ENCODE data around the gene SLC19A1.
"Not testable (repeated sequence)": the region's sequence is repeated elsewhere in the genome, so short reads cannot be mapped to it uniquely, and the experiment has no call there.

Gene SLC19A1

DNA sequence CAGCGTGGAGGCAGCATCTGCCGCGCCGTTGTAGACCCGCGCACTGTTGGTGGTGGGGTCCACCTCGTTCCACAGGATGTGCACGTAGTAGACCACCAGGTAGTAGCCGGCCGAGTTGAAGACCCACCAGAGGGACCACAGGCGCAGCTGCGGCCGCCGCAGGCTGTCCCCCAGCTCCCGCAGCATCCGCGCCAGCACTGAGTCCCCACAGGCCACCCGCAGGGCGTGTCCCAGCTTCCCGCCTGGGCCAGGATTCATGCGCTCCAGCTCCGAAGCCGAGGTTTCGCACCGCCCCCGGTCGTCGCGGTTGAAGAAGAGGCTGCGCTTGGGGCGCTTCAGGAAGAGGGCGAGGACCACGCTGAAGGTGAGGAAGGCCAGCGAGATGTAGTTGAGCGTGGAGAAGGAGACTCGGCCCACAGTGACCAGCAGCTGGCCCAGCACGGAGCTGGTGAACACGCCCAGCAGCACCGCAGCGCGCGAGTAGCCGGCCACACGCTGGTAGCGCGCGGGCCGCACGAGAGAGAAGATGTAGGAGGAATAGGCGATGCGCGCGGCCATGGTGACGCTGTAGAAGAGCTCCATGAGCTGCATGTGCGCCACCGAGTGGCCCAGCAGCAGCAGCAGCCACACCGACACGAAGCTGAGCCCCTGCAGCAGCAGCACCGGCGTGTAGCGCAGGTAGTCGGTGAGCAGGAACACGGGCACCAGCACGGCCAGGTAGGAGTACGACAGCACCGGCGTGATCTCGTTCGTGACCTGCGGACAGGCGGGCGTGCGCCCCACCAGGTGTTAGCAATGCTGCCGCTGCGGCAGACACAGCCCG is 10.6 kb downstream of the SLC19A1 start:
- DNase-seq: no peak

DNA sequence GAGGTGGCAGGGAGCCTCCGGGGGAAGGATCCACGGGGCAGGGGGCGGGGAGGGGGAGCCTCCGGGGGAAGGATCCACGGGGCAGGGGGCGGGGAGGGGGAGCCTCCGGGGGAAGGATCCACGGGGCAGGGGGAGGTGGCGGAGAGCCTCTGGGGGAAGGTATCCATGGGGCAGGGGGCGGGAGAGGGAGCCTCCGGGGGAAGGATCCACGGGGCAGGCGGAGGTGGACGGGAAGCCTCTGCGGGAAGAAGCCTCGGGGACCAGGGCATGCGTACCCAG is 11.2 kb downstream of the SLC19A1 start:
- not testable (repeated sequence) for DNase-seq

DNA sequence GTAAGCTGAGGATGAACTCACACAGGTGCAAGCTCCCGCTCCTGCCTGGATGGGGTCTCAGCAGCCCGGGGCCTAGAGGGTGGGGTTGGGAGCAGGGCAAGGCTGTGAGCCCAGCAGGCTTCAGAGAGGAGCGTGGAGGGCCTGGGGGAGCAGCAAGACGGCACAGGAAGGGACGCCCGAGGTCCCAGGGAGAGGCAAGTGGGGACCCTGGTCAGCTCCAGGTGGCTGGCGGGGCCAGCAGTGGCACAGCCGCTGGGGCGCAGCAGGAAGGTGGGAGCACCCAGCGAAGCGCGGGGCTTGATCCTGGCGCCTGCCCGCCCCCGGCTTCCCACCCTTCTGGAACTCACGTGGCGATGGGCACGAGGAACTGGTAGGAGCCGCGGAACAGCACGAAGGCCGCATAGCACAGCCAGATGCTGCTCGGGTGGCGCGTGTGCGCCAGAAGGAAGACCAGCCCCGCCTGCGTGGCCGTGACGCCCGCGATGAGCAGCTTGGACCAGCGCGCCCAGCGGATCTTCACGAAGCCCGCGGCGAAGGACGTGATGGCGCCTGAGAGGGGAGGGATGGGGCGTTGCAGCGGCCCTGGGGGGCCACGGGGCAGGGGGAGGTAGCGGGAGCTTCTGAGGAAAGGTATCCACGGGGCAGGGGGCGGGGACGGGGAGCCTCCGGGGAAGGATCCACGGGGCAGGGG is 11.7 kb downstream of the SLC19A1 start:
- DNase-seq: no peak

DNA sequence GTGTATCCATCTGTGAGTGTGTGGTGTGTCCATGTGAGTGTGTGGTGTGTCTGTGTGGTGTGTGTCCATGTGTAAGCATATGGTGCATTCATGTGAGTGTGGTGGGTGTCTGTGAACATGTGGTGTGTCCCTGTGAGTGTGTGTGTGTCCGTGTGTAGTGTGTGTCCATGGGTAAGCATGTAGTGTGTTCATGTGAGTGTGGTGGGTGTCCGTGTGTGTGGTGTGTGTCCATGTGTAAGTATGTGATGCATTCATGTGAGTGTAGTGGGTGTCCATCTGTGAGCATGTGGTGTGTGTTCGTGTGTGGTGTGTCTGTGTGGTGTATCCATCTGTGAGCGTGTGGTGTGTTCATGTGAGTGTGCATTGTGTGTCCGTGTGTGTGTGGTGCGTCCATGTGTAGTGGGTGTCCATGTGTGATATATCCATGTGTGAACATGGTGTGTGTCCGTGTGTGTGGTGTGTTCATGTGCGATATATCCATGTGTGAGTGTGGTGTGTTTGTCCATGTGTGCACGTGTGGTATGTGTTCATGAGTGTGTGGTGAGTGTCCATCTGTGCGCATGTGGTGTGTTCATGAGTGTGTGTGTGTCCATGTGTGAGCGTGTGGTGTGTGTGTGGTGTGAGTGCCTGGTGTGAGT is 12.3 kb downstream of the SLC19A1 start:
- DNase-seq: no peak

DNA sequence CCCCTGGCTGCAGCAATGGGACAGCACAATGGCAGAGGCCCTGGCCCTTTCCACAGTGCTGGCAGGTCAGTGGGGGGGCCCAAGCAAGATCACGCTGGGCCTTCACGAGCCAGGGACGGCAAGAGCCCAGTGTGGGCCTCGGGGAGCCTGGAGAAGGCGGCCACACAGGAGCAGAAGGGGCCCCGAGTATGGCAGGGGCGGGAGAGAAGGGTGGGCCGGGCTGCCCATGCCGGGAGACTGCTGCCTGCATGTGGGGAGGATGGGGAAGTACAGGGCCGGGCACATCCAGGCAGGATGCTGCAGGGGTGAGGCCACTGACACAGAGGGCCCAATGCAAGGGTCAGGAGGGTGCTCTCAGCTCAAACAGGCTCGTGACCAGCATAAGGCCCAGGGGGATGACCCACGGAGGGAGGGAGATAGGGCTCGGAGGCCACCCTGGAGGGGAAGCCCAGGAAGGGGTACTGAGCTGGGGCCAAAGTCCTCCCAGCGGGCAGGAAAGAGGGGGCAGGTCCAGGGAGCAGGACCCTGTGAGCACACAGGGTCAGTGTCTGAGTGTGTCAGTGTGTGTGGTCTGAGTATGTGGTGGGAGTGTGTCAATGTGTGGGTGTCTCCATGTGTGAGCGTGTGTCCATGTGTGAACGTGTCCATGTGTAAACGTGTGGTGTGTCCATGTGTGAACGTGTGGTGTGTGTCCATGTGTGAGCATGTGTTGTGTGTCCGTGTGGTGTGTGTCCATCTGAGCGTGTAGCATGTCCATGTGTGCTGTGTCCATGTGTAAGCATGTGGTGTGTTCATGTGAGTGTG is 13.1 kb downstream of the SLC19A1 start:
- DNase-seq: no peak

DNA sequence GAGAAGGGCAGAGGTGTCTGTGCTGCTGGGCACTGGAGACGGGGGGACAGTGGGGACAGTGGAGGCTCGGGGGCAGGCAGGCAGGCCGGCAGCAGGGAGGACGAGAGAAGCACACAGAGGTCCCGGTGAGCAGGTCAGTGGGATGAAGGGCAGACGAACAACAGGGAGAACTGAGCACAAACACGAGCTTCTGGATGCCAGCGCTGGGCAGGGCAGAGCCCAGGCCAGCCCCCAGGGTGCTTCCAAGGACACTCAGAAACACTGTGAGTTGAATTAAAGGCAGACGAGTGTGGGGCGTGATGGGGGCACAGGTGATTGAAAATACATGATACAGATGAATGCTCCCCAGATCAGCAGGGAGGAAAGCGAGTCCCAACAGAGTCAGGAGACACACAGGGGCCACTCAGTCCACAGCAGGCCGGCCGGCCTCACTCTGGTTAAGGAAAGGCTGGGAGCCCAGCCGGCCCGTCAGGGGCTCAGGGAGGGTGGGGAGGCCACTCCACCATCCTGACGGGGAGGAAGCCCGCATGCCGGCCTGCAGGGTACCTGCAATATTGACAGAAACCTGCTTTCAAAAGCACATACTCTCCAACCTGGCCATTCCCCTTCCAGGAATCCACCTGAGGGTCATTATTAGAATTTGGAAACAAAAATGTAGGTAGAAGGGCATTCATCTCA is 14.1 kb downstream of the SLC19A1 start:
- no peak for DNase-seq

DNA sequence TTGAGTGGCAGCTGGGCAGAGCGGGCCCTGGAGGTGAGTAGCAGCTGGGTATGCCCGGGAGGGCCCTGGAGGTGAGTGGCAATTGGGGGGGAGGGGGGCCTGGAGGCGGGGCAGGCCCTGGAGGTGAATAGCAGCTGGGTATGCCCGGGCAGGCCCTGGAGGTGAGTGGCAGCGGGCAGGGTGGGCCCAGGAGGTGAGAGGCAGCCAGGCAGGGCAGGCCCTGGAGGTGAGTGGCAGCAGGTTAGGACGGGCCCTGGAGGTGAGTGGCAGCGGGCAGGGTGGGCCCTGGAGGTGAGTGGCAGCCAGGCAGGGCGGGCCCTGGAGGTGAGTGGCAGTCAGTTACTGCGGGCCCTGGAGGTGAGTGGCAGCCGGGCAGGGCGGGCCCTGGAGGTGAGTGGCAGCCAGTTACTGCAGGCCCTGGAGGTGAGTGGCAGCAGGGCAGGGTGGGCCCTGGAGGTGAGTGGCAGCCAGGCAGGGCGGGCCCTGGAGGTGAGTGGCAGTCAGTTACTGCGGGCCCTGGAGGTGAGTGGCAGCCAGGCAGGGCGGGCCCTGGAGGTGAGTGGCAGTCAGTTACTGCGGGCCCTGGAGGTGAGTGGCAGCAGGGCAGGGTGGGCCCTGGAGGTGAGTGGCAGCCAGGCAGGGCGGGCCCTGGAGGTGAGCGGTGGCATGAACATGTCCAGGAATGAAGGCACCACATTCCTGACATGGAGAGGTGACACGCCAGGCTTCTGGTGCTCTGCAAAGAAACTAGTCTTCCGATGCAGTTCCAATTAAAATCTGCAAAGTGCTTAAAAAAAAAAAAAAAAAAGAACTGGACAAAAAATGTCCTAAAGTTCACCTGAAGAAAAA is 14.9 kb downstream of the SLC19A1 start:
- DNase-seq: not testable (repeated sequence)

DNA sequence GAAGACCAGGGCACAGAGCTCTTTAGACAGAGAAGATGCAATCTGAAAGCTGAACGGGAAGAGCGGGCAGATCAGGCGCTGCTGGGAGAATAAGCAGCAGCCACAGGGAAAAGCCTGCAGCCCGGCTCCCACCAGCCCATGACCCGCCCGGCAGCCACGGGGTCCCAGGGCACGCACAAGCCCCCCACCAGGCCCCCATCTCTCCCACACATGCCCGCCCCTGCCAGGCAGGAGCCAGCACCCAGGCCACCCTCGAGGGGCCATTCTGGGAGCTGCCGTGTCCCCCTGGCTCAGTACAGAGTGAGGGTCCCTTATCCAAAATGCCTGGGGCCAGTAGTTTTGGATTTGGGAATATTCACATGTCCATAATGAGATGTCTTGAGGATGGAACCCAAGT is 16.3 kb downstream of the SLC19A1 start:
- no peak for DNase-seq

DNA sequence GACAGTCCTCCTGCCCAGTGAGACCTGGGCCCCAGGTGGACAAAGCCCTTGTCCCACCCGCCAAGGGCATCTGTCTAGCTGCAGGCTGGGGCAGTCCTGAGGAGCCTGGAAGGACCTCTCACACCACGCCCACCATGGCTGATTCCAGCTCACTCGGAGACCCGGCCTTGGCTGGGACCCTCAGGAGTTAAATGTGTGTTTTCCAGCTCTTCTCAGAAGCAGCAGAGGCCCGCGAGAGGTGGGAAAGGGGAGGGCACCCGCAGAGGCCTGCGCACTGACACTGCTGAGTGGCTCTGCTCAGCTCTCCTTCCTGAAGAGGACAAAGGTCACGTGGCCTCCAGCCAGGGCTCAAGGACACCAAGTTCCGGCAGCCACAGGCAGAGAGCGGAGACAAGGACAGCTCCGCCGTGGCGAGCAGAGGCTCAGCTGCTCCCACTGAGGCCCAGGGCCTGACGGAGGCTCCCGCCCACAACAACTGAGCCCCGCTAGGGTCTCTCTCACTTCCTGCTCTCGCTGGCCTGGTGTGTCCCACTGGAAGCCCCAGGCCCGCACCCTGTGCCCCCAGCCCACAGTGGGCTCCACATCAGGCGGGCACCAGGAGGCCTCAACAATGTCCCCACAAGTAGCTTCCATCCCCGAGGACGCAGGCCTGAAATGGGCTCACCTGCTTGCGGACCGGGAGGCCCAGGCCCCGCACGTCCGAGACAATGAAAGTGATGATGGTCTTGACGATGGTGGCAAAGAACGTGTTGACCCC is 16.9 kb downstream of the SLC19A1 start:
- DNase-seq: no peak

DNA sequence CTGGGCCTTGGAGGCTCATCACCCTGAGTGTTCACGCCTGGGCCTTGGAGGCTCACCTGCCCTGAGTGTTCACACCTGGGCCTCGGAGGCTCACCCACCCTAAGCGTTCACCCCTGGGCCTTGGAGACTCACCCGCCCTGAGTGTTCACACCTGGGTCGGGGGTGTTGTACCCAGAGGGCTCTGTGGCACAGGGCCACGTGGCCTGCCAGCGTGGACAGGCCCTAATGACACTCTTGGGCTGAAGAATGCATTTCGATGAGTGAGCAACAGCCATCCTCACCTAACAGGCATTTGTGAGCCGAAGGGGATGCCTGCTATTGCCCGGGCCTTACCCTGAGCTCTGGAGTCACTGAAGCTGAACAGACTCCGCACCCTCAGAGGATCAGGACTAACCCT is 17.5 kb downstream of the SLC19A1 start:
- no peak for DNase-seq

DNA sequence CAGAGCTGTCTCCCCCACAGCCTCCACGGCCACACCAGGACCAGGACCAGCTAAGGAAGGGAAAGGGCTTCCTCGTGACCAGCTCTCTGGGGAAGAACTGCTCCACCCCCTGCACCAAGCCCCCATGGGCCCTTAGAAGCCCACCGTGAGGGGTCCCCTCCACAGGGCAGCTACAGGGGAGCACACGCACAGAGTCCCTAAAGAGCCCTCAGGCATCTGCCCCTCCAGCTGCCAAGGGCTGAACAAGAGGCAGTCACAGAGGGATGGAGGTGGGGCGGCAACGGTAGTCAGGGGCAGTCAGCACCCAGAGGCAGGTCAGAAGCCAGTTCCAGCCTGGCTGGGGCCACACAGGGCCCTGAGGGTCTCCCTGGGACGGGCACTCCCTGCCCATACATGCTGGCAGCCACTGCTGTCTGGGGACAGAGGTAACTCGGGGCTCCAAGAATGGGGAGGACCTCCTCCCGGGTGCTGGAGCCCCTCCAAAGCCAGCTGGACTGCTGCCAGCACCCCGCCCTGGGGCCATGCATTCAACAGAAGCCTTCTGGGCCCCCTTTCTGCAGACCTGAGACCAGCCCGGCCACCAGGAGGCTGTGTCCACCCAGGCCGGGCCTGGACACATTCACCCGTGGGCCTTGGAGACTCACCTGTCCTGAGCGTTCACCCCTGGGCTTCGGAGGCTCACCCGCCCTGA is 18.7 kb downstream of the SLC19A1 start:
- no peak for DNase-seq

DNA sequence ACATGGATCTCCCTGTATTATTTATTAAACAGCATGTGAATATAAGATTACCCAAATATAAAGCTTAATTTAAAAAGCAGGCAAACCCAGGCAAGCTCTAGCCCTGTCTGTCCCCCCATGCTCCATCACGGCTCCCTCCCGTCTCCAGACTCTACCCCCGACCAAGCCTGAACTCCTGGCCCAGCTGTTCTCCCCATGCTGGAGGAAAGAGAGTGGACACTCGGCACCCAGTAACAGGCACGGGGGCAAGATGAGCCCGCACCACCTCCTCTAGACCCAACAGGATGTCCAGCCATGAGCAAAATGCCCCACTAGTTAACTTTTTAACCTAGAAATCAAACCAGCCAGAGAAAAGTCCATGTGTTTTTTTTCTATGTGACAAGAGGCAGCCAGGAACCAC is 19.3 kb downstream of the SLC19A1 start:
- no peak for DNase-seq

DNA sequence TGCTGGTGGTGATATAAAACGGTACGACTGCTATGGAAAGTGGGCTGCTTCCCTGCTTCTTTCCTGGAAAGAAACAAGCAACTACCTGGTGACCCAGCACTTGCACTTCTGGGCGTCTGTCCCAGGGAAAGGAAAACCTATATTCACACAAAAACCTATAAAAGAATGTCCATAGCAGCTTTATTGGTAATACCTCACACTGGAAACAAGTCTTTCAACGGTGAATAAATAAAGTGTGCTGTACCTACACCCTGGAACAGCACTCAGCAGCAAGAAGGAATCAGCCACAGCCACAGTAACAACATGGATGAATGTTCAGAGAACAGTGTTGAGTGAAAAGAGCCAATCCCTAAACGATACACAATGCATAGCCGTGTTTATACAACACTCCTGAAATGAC is 19.9 kb downstream of the SLC19A1 start:
- no peak for DNase-seq

DNA sequence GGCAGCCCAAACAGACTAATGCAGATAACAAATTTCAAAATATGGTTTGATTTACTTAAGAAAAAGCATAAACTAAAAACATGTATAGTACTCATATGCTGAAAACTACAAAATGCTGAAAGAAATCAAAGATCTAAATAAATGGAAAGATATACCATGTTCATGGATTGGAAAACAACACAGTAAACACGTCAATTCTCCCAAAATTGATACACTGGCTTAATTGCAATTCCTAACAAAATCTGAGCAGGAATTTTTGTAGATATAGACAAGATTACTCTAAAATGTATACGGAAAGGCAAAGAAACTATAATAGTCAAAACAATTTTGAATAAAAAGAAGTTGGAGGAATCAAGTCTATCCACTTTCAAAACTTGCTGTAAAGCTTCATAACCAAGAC is 21.0 kb downstream of the SLC19A1 start:
- DNase-seq: no peak

DNA sequence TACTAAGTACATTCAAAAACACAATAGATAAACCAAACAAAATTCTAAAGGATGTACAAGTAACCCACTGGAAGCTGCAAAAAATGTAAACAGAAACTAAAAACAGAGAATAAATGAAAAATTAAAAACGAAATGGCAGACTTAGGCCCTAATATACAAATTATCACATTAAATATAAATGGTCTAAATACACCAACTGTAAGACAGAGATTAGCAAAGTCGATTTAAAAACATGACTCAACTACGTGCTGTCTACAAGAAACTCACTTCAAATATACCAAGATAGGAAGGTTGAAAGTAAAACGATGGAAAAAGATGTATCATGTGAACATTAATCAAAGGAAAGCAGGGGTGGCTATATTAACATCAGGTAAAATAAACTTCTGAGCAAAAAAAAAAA is 23.1 kb downstream of the SLC19A1 start:
- DNase-seq: no peak

DNA sequence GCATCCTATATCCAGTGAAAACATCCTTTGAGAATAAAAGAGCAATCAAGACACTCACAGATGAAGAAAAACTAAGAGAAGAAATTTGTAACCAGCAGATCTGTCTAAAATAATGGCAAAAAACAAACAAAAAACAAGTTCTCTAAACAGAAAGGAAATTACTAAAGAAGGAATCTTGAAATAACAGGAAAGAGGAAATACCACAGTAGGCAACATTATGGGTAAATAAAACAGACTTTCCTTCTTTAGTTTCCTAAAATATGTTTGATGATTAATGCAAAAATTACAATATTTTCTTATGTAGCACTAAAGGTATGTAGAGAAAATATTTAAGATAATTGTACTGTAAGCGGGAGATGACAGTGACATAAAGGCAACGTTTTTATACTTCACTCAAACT is 23.5 kb downstream of the SLC19A1 start:
- no peak for DNase-seq

DNA sequence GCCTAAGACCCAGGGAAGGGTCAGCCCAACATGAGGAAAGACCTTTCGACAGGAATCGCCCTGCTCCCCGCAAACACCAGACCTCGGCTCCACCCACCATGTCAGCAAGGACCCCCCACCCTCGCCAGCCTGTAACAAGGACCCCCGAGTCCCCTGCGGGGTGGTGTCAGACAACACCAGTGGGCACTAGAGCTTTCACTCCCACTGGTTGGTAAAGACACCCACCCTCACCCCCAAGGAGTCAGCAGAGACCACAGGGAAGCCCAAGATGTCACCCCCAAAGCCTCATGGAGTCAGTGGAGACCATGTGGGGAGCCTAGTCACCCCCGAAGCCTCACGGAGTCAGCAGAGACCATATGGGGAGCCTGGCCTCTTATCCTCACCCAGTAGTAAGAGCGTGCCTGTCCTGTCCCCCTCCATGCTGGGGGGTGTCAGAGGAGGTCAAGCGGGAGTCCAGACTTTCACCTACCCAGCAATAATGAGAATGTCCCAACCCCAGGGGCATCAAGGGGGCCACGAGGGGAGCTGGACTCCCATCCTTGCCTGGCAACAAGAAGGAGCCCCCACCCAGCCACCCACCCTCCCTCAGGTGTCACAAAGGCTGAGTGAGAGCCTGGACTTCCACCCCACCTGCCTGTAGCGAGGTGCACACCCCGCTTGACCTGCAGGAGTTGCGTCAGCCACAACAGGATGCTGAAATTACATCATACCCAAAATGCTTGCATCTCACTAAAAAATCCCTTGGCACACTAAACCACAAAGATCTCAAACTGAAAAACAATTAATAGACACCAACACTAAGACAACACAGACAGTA is 24.8 kb downstream of the SLC19A1 start:
- no peak for DNase-seq

DNA sequence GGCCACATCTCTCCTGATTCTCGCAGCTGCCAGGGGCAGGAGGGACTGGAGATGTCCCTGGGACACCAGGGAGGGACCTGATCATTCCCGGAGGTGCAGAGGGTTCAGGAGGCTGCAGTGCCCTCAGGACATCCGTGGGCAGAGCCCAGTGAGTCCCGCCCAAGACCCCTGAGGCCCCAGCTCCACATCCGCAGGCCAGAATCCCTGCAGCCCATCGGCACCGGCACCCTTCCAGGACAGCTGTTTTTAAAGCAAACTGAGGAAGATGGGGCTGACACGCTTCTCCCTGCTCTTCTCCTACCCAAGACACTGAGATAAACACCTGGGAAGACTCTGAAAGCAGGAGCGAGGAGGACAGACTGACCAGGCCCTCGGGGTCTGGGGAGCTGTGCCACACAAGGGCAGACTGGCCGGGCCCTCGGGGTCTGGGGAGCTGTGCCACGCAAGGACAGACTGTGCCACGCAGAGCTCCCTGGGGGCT is 25.5 kb downstream of the SLC19A1 start:
- DNase-seq: no peak

DNA sequence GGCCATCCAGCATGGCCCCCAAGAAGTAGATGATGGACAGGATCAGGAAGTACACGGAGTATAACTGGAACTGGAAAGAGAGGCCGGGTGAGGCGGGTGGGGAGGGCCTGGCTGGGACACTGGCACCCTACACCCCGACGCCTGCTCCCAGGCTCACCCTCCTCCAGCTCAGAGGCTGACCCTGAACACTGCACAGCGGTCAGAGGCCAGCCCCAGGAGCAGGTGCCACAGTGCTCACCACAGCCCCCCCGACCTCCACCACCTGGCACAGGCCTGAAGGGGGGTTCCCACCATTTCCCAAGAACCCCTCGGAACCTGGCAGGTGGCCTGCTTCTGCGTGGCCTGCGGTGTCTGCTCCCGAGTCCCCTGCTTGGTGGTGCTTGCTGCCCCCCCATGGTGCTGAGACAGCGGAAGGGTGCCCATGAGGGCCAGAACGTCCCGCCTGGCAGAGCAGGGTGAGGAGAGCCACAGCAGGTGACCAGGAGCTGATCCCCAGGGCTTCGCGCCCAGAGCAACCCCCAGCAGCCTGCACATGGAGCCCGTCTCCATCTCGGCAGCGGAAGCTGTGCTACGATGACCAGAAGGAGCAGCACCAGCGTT is 26.1 kb downstream of the SLC19A1 start:
- no peak for DNase-seq

Measured in activated gamma-delta T cell treated with Interleukin-2 at 50 U/mL for 16 hours (primary cell).